NOMO-1 treated with dmso at 0.1 percent for 144 hours (cell line): ENCODE results near the gene DNASE2B.
"Not testable (repeated sequence)": the region's sequence is repeated elsewhere in the genome, so short reads cannot be mapped to it uniquely, and the experiment has no call there.

Source experiments
- DNase-seq: peaks from one replicate; lab custom pipeline; 2025; ENCODE audit not compliant: unreplicated experiment; lab: John Stamatoyannopoulos, UW

Gene DNASE2B

DNA sequence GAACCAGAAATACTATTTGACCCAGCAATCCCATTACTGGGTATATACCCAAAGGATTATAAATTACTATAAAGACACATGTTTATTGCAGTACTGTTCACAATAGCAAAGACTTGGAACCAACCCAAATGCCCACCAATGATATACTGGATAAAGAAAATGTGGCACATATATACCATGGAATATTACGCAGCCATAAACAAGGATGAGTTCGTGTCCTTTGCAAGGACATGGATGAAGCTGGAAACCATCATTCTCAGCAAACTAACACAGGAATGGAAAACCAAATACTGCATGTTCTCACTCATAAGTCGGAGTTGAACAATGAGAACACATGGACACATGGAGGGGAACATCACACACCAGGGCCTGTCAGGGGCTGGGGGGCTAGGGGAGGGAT, 50.4 kb downstream of the DNASE2B start:
- not testable (repeated sequence) for DNase-seq

DNA sequence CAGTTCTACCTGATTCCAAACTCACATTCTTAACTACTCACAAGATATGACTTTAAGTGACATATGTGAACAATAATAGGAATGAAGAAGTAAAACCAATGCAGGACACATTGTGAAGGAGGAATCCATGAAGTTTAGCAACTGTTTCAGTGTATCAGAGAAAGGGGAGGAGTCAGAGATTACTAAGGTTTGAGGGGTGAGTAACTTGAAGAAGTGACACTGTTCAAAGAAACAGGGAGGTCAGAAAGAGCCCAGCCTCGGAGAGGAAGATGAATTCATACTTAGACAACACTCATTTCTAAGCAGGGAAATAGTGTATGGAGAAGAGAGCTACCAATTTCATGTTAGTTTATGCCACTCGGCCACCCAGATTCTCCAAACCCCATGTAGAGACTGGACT, 52.6 kb downstream of the DNASE2B start:
- DNase-seq, result peak; percentile 81

DNA sequence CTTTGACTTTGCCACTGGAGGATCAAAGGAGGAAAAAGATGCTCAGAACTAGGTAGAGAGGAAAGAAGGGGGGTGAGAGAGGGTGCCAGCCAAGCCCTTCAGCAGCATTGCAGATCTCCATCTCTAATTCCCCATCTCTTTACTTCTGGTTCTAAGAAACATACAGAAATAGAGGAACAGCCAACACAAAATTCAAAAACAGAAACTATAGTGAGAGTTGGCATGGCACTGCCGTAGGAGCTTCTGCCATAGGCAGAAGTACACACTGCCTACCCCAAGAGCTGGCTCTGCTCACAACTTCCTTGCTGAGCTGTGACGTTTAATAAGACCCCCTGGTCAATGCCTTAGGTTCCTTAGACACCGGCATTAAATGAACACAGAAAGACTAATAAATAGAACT, 54.2 kb downstream of the DNASE2B start:
- DNase-seq, result no peak

DNA sequence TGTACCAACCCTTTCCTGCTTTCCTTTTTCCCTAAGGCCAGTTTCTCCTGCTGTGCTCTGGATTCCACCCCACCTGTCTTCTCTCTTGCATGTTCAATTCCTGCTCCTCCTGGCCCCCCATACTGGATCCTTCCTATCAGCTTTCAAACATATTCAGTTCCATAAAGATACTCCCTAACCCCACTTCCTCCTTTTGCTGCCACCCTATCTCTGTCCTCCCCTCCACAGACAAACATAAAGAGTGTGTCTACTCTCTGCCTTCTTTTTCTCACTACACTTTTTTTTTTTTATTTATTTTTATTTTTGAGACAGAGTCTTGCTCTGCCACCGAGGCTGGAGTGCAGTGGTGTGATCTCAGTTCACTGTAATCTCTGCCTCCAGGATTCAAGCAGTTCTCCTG, 63.8 kb downstream of the DNASE2B start:
- DNase-seq, result no peak
